Vagina (tissue), 2 donors: ENCODE measurements around the gene FLRT2. TPM values are rescaled to one million over a fixed set of nuclear protein-coding genes. Genes with fewer than 3 reads are reported as not detected.

ENCODE experiments used
- DNase-seq, 2 donors: peaks; one replicate each; pipeline ENCODE4 v3.0.0-alpha.2; 2017; ENCODE audit errors: extremely low spot score in 2 of 2
- H3K27ac ChIP-seq: fragments of 200-600 bp; sonication (generic); one replicate; pipeline ENCODE4 v1.5.1; 2019
- H3K27me3 ChIP-seq: fragments of 200-600 bp; sonication (generic); one replicate; pipeline ENCODE4 v1.5.1; 2019
- H3K36me3 ChIP-seq, 2 donors: fragments of 200-600 bp; sonication (generic); one replicate each; pipeline ENCODE4 v1.5.1; 2017 to 2019
- H3K4me1 ChIP-seq: fragments of 200-600 bp; sonication (generic); one replicate; pipeline ENCODE4 v1.5.1; 2019
- H3K4me3 ChIP-seq, 2 donors: fragments of 200-600 bp; sonication (generic); 1 replicate in 1 of 2; 2 replicates in 1 of 2; pipeline ENCODE4 v1.5.1; 2016 to 2019
- H3K9me3 ChIP-seq: fragments of 200-600 bp; sonication (generic); one replicate; pipeline ENCODE4 v1.5.1; 2019
- CTCF ChIP-seq, 3 experiments: fragments of 450-650 bp in 2 of 3; fragments of 200-600 bp in 1 of 3; sonication (generic) in 1 of 3; IDR thresholded peaks; one replicate each; pipeline ENCODE4 v1.5.1; 2017 to 2019; ENCODE audit warnings: antibody characterized with exemption in 3 of 3, mild to moderate bottlenecking in 2 of 3, moderate library complexity in 2 of 3
- POLR2A ChIP-seq, 2 donors: fragments of 450-650 bp; IDR thresholded peaks; one replicate each; pipeline ENCODE4 v1.6.1; 2017; ENCODE audit warnings: antibody characterized with exemption in 2 of 2, mild to moderate bottlenecking in 2 of 2, moderate library complexity in 2 of 2
- POLR2AphosphoS5 ChIP-seq, 2 donors: sonication (generic); formaldehyde crosslinking; IDR thresholded peaks; one replicate each; pipeline ENCODE4 v1.9.0; 2017; ENCODE audit warnings: antibody characterized with exemption in 2 of 2, mild to moderate bottlenecking in 2 of 2, low read depth in 1 of 2; ENCODE audit not compliant: insufficient read depth in 1 of 2
- intact Hi-C: fragments of 100-400 bp; cut with DNase I; formaldehyde crosslinking; loops from one replicate; pipeline ENCODE4 v1.15.1; 2023
- total RNA-seq: library from RNA; depleted of rRNA; stranded (reverse); fragments of >200 nt; gene quantifications from one replicate; pipeline ENCODE4 v1.2.3, GENCODE V29; 2016

The FLRT2 gene
- total RNA-seq, 1 donor from 2014 or later, result 22.8 TPM

- DNase-seq, result no peak
- H3K4me1 ChIP-seq, result no peaks in the 10 kb centered on the region
- no peaks in the 10 kb centered on the region for H3K36me3 ChIP-seq
- no peak overlapping the region for H3K4me3 ChIP-seq
- TF ChIP-seq POLR2A (IDR thresholded peaks at IDR 0.05), result no peak
- TF ChIP-seq CTCF (IDR thresholded peaks at IDR 0.05), result no peak
- TF ChIP-seq POLR2AphosphoS5 (IDR thresholded peaks at IDR 0.05; ENCODE audit: insufficient read depth in 1 of 2, low read depth in 1 of 2), result no peak
- no peak overlapping the region for H3K27ac ChIP-seq
- intact Hi-C loops, result no loop called here
- no peaks in the 10 kb centered on the region for H3K27me3 ChIP-seq
- H3K9me3 ChIP-seq, result no peaks in the 10 kb centered on the region
Measured at GRCh38 chr14:85487215-85487614, 42.7 kb upstream of the FLRT2 start.

- no peak for TF ChIP-seq POLR2A (IDR thresholded peaks at IDR 0.05)
- no peak for TF ChIP-seq POLR2AphosphoS5 (IDR thresholded peaks at IDR 0.05; ENCODE audit: insufficient read depth in 1 of 2, low read depth in 1 of 2)
- no peaks in the 10 kb centered on the region for H3K27me3 ChIP-seq
- no peaks in the 10 kb centered on the region for H3K36me3 ChIP-seq
- DNase-seq, result no peak
- no peaks in the 10 kb centered on the region for H3K4me1 ChIP-seq
- intact Hi-C loops, result no loop called here
- no peaks in the 10 kb centered on the region for H3K9me3 ChIP-seq
- no peak overlapping the region for H3K27ac ChIP-seq
- H3K4me3 ChIP-seq, result no peak overlapping the region
Measured at GRCh38 chr14:85501751-85502150, 28.2 kb upstream of the FLRT2 start.

GRCh38 chr14:85508863-85509262, 21.1 kb upstream of the FLRT2 start:
- Histone ChIP-seq H3K27me3 (no peaks in the 10 kb centered on the region), H3K4me1 (no peaks in the 10 kb centered on the region), H3K36me3 (no peaks in the 10 kb centered on the region), H3K27ac (no peak overlapping the region), H3K9me3 (no peaks in the 10 kb centered on the region), H3K4me3 (no peak overlapping the region)
- no peak for DNase-seq
- TF ChIP-seq POLR2AphosphoS5 (IDR thresholded peaks at IDR 0.05; ENCODE audit: insufficient read depth in 1 of 2, low read depth in 1 of 2), result no peak
- TF ChIP-seq POLR2A (IDR thresholded peaks at IDR 0.05), result no peak
- no peak for TF ChIP-seq CTCF (IDR thresholded peaks at IDR 0.05)
- intact Hi-C loops, result no loop called here

- DNase-seq, result no peak
Measured at GRCh38 chr14:85512451-85512850, 17.5 kb upstream of the FLRT2 start.

DNA sequence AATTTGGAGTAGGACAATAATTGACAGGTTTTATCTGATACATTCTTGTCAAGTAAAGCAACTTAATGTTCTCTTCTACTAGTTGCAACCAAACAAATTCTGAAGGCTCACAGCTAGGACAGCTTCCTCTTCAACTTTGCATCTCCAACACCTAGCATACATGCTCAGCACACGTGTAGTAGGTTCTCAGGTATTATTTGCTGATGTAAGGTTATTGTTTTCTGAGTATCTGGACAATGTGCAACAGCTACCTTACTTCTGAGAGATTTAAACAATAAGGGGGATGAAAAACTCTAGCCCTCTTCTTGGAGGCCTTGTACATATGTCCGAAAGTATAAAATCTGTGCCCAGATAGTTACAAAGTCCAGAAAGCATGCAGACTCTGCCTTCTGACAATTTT, 15.5 kb upstream of the FLRT2 start:
- Histone ChIP-seq H3K9me3 (no peaks in the 10 kb centered on the region), H3K36me3 (no peaks in the 10 kb centered on the region), H3K27me3 (no peaks in the 10 kb centered on the region), H3K27ac (no peak overlapping the region), H3K4me1 (no peaks in the 10 kb centered on the region), H3K4me3 (no peak overlapping the region)
- DNase-seq, result no peak
- TF ChIP-seq POLR2A (IDR thresholded peaks at IDR 0.05), result no peak
- TF ChIP-seq CTCF (IDR thresholded peaks at IDR 0.05), result no peak
- no peak for TF ChIP-seq POLR2AphosphoS5 (IDR thresholded peaks at IDR 0.05; ENCODE audit: insufficient read depth in 1 of 2, low read depth in 1 of 2)
- intact Hi-C loops, result no loop called here

More at GRCh38 chr14:85512451-85512850, 17.5 kb upstream of the FLRT2 start:
- intact Hi-C loops, result no loop called here
- TF ChIP-seq POLR2AphosphoS5 (IDR thresholded peaks at IDR 0.05; ENCODE audit: insufficient read depth in 1 of 2, low read depth in 1 of 2) (no peak), POLR2A (IDR thresholded peaks at IDR 0.05) (no peak), CTCF (IDR thresholded peaks at IDR 0.05) (no peak)
- H3K4me1 ChIP-seq, result no peaks in the 10 kb centered on the region
- no peaks in the 10 kb centered on the region for H3K36me3 ChIP-seq
- H3K27me3 ChIP-seq, result no peaks in the 10 kb centered on the region
- no peaks in the 10 kb centered on the region for H3K9me3 ChIP-seq
- no peak overlapping the region for H3K27ac ChIP-seq
- H3K4me3 ChIP-seq, result no peak overlapping the region
